CD4-positive, alpha-beta T cell treated with Interleukin-15 for 1 hour (primary cell): ENCODE measurements around the gene CD300LG.
"Not testable (repeated sequence)": the region's sequence is repeated elsewhere in the genome, so short reads cannot be mapped to it uniquely, and the experiment has no call there.

Experiments used
- DNase-seq: peaks from one replicate; pipeline ENCODE4 v3.0.0-alpha.2; 2020

Gene CD300LG, protein sequence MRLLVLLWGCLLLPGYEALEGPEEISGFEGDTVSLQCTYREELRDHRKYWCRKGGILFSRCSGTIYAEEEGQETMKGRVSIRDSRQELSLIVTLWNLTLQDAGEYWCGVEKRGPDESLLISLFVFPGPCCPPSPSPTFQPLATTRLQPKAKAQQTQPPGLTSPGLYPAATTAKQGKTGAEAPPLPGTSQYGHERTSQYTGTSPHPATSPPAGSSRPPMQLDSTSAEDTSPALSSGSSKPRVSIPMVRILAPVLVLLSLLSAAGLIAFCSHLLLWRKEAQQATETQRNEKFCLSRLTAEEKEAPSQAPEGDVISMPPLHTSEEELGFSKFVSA

GRCh38 chr17:43846963-43847371, at the start of gene CD300LG:
Gene CD300LG (plus strand): TSS chr17:43847176. CDS start chr17:43847217, 41 bp downstream.
- DNase-seq: no peak

- not testable (repeated sequence) for DNase-seq
Measured at GRCh38 chr17:43798024-43798423, 49.0 kb upstream of the CD300LG start.

GRCh38 chr17:43799047-43799446, 47.9 kb upstream of the CD300LG start:
- DNase-seq: no peak

- DNase-seq: no peak
Measured at GRCh38 chr17:43800736-43801135, 46.2 kb upstream of the CD300LG start.

DNA sequence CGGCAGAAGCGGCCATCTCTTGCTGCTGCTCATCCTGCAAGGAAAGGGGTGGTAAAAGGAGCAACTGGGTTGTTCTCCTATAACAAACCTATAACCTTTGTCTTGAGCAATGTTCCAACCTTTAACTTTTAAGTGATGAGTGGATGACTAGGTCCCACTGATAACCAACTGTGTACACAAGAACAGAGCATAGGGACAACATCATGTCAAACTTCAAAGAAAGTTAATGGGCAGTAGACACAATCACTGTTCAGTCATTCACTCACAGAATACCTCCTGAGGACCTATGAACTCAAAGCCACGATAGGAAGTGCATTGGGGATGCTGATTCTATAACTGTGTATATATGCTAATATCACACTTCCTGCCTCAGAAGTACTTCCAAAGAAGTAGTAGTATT, 45.1 kb upstream of the CD300LG start:
- DNase-seq: no peak

DNA sequence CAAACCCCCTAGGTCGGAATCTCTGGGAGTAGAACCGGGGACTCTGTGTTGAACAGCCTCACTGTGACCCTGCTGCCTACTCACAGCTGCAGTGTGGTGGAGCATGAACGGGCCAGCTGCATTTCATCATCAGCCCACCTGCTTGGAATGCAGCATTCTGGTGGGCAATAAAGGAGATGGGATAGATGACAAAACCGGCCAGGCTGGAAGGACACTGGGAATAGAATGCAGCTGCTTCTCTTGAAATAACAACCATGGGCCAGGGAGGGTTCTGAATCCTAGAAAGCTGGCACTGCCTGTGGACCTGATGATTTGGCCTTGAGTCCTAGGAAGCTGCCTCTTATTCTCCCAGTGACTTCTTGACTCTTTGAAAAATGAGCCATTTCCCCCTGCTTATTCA, 43.2 kb upstream of the CD300LG start:
- DNase-seq: no peak

- DNase-seq: no peak
Measured at GRCh38 chr17:43805117-43805516, 41.9 kb upstream of the CD300LG start.

GRCh38 chr17:43808076-43808475, 38.9 kb upstream of the CD300LG start:
- DNase-seq: no peak

GRCh38 chr17:43809121-43809520, 37.9 kb upstream of the CD300LG start:
- no peak for DNase-seq

DNA sequence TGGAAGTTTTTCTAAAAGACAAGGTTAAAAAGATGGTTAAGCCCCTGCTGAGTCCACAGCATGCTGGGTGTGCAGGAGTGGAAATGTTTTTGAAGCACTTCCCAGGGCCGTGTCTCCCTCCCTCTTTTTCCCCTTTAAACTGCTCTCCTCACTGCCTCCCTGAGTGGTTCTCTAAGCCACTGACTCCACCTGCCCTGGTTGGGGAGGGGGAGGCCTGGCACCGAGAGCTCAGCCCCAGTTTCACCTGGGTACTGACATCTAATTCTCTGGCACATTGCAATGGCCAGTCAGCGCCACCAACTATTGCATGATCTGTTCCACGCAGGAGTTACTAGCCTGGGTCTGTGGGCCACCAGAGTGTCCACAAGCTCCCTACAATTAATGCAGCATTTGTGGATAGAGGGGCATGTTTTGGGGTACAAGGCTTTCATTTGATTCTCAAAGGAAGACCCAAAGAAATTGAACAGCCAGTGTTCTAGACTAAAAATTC, 36.7 kb upstream of the CD300LG start:
- no peak for DNase-seq

DNA sequence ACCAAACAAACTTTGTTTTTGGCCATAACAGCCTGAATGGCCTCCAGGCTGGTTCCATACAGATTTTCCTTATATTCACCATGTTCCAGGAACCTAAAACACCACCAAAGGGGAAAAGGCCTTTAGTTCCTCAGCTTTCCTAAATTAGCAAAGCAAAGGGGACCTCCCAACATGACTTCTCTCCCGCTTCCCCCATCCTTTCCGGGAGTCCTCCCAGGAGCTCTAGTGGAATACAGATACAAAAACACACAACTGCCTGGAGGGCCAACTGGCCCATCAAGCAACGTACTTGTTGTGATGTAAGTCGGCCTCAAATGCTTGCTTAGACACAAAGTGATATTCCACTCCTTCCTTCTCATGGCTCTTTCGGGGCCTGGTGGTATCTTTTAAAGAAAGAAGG, 36.2 kb upstream of the CD300LG start:
- DNase-seq: no peak

DNA sequence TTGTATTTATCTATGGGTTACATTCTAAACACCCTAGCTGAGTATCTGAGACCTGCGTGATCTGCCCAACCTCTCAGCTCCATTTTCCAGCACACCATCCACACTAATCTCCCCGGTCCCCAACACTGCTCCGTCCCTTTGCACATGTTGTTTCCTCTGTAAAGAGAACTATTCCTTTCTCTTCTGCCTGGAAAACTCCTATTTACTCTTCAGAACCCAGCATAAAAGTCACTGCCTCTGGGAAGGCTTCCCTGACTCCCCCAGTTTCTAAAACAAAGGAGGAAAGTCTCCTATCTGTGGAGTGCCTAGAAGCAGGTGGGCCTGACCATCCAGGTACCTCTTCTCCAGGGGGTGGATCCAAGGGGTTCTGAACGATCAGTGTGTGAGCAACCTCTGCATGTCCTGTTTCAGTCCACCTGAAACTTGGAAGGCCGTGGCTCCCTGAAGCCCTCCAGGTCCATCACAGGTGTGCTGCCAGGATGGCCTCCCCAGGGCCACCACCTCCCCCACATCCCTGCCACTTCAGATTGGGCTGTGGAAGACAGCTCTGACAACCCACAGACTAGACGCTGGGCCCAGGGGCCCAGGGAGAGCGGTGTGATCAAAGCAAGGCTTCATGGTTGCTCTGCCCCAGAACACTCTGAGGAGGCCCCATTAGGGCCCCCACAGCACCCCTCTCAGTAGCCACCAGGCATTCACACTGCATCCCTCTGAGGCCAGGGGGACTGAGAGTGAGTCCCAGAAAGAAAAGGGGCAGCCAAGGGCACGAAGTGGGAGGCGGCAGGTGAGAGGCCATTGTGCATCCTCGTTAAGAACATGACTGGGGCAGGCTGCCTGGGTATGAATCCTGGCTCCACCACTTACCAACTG, 34.3 kb upstream of the CD300LG start:
- no peak for DNase-seq

- no peak for DNase-seq
Measured at GRCh38 chr17:43813386-43813785, 33.6 kb upstream of the CD300LG start.

- DNase-seq: no peak
Measured at GRCh38 chr17:43814026-43814425, 33.0 kb upstream of the CD300LG start.

GRCh38 chr17:43814714-43815113, 32.3 kb upstream of the CD300LG start:
- no peak for DNase-seq

DNA sequence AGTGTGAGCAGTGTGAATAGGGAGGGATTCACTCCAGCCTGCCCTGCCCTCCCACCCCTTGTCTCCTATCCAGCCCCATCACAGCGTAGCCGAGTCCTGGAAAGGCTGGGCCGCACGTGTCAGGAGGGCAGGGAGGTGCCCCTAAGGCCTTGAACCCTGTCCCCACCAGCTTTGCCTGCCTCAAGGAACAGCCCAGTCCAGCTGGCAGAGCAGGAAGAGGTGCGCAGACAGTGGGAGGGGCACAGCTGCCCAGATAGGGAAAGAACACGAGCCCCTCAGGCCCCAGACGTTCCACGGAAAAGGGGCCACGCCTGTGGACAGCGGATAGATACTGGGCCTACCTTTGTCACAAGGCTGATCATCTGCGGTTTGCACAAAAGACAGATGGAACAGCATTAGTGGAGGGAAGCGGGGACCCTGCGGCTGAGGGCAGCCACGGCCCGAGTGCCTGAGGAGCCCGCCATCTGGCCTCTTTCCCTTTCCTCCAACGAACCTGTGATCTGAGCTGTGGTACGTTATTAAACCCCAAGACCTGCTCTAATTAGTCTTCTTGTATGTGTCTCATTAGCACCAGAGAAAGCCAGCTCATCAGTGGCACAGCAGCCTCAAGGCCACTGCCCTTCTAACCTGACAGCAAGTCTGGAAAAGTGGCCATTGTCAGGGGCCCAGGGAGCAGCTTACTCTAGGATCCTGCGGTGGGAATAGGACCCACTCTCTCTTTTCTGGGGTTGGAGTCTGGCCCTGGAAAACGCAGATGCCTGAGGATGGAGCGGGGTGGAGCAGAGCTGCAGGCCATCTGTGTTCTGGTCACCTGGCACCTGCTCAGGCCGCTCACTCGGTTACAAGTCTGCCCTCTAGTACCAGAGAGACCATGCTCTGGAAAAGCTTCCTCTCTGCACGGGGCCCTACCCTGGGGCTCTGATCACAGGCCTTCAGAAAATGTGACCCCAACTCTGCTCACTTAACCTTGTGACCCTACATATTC, 30.3 kb upstream of the CD300LG start:
- no peak for DNase-seq

DNA sequence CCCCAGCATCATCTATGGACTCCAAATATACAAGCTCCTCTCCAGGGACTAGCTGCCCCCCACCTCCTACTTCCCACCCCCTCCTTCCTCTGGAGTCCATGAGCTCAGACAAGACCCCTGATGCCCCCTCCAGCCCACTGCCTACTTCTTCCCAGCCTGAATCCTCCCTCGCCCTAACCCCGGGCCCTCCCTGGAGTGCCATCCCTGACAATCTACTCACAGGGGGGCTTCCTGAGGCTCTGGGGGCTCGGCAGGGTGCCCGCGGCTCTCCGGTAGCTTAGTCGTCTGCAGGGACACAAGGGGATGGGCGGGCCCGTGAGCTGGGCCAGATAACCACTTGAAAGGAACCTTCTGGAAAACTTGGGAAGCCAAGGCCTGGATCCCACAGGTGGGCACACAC, 29.1 kb upstream of the CD300LG start:
- DNase-seq: no peak

GRCh38 chr17:43818966-43819365, 28.0 kb upstream of the CD300LG start:
- DNase-seq: no peak

DNA sequence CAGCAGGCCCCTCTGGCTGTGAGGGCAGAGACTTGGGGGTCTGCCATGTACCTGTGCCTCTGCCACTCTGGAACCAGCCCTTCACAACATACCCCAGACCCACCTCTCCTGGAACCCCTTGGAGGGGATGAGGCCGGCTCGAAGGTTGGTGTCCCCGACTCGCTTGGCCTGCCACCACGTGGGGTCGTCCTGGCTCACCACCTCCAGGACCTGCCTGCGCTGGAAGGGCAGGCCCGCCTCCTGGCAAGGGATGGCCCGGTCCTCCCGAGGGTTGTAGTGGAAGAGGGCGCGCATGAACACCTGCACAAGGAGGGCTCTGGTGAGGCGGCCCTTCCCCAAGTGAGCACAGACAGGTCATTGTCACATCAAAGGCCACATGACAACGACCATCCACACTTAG, 26.2 kb upstream of the CD300LG start:
- DNase-seq: no peak

GRCh38 chr17:43822570-43823190, 24.3 kb upstream of the CD300LG start:
- no peak for DNase-seq

DNA sequence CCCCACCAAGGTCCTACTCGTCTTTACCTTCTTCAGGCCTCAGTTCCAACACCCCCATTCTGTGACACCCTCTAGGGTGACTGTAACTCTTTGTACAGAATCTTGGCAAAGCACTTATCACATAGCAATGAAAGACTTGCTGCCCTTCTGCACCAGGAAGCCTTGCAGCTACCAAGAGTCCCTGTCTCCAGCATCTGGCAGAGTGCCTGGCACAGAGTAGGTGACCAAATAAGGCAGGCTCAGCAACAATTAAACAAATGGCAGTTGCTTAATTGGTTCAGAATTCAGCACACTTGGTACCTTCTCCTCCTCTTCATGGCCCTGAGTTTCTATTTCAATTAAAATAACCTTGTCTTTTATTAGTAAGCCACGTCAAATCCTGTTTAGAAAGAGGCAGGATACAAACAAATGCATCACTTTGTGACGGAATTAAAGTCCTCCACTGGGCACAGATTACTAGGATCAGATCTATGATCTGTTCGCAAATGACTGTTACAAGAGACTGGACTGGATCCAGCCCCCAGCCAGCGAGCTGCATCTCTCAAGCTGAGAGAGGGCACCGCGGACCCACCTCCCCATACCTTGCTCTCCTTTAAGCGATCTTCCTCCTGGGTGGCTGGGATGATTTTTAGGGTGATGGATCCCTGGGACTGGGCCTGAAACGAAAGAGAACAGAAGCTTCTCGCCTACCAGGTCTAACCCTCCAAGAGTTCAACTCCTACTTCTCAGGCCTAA, 23.5 kb upstream of the CD300LG start:
- DNase-seq: no peak

GRCh38 chr17:43825567-43825966, 21.4 kb upstream of the CD300LG start:
- no peak for DNase-seq
